ENCODE measurements around the gene CCDC197.

Gene CCDC197

DNA sequence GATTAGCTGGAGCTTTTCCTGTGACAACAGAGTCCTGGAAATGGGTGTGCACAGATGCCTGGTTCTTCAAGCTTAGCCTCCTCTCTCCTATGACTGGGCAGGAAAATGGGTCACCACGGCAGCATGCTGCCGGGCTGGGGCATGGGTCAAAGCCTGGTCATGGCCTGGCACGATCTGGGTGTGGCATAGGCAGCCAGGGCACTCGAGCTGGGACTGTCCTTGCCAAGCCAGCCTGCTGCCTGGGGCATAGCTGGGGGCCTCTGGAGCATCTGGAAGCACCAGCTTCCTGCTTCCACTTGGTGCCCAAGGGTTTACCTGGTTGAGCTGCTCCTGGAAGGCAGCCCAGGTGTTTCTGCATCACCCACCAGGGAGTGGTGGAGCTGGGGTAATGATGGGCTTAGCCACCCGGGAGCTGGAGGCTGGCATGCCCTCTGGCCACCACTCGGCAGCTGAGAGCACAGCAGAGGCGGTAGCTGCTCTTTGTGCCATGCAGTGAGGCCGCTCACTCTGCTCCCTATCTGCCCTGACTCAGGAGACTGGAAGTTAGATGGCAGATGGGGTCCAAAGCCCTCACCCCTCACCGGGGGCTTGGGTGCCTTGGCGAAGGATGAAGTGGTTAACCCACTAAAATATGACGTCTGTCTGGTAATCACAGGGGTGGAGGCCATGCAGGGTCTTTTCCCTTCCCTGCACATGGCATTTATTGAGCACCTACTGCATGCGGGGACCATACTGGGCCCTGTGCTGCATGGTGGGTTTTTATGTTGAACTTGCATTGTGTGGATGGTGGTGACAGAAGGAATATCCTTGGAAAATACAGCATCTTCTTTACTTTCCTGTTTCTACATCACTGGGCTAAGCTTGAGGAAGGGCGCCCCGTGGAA lies 30.7 kb downstream of the CCDC197 start:
- no peak for DNase-seq

DNA sequence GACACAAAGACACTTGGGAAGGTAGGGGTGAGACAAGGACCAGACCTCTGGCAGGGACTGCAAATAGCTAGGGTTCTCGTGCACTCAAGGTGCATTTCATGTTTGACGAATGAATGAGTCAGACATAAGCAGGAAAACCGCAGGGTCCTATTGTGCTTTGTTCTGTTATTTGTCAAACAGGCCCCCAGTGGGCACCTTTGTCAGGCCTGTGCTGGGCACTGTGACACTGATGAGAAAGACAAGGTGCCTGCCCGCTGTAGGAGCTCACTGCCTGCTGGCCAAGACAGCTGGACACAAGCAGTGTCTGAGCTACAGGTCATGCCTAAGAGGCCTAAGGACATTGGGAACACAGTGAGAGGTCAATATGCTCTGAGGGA lies 31.3 kb downstream of the CCDC197 start:
- no peak for DNase-seq

DNA sequence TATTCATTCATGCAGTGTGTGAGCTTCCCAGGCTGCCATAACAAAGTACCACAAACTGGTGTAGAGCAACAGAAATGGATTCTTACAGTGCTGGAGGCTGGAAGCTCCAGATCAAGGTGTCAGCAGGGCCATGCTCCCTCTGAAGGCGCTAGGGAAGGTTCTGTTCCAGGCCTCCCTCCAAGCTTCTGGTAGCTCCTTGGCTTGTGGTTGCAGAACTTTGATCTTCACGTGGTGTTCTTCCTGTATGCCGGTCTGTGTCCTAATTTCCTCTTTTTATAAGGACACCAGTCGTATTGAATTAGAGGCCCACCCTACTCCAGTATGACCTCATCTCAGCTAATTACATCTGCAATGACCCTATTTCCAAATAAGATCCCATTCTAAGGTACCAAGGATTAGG lies 32.2 kb downstream of the CCDC197 start:
- no peak for DNase-seq

DNA sequence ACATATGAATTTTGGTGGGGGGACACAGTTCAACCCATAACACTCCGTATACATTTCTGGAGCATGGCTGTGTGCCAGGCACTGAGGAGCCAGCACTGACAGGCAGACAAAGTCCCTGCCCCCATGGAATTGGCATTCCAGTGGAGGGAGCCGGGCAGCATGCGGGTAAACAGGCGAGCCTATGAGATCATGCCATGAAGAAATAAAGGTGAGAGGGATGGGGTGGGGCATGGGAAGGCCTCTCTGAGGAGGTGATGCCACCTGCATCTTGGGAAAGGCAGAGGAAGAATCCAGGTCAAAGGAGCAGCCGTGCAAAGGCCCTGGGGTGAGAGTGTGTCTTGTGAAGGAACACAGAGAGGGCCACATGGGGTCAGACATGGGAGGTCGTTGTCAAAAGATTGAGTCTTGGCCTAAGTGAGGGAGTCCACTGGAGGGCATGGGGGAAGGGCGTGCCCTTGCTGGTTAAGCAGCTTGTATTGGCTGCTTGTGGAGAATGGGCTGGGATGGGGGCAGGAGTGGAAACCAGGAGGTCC lies 32.6 kb downstream of the CCDC197 start:
- DNase-seq, result no peak

DNA sequence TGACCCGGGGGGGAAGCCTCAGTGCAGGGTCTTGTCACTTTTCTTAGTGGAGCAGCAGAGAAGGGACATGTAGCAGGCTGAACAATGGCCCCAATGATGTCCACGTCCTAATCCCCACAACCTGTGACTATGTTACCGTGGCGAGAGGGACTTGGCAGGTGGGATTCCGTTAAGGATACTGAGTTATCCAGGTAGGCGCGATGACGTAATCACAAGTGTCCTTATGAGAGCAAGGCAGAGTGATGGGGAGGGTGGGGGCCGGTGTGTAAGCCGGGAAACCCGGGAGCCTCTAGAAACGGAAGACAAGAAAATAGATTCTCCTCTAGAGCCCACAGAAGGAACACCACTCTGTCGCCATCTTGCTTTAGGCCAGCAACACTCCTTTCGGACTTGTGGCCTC lies 33.5 kb downstream of the CCDC197 start:
- DNase-seq, result no peak

DNA sequence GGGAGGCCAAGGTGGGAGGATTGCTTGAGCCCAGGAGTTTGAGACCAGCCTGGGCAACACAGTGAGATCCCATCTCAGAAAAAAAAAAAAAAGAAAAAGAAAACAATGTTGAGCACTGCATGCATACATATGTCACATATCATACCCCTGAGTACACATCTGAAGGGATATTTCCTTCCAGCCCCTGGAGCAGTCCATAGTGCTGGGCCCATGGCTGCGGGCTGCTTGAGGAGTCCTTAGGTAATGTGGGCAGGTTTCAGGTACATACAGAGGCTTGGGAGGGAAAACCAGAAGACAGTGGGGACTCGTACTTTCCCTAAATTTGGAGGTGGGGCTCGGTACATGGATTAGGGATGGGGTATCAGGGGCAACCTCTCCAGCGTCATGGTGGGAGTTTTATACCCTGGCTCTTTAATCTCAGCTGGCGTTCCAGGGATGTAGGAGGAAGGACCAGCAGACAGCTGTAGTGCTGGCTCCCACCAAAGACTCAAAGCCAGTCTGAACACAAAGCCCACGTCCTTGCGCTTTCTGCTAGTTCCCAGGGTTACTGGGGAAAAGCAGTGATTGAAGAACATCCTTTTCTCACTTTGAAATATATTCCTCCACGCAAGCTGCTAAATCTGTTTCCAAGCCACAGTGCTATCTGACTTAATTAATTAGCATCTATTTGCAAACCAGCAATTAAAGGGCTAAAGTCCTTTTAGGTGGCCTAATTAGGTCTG lies 34.2 kb downstream of the CCDC197 start:
- DNase-seq, result no peak

DNA sequence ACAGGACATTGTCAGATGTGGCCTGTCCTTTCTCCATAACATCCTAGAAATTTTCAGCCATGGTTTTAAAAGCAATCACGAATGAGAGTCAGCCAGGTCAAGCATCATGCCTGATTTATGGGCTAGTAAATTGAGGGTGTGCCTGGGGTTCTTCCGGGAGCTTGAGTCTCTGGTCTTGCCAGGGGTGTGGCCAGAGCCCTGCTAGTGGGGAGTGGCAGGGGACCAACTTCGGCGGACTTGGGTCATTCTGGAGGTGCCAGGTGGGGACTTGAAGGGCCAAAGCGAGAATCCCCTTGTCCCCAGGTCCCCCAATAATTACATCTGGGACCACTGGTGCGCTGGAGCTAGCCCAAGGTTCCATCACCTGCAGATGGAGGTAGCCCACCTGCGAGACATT lies 34.8 kb downstream of the CCDC197 start:
- no peak for DNase-seq

DNA sequence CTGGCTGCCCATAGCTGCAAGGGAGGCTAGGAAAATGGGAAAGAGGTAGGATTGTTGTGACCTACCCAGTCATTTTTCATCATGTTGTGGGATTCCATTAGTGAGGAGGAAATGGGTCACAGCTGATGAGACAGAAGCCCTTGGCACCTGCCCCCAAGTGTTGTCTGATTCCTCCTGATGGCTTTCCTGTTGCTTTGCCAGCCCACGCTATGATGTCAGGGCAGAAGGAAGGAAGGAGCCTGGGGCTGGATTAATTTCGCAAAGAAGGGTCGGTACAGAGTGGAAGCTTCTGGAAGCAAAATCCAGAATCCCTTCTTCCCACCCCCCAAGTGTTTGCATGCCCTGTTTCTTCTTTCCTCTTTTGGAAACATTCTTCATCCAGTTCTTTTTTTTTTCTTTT lies 37.8 kb downstream of the CCDC197 start:
- DNase-seq, result no peak

DNA sequence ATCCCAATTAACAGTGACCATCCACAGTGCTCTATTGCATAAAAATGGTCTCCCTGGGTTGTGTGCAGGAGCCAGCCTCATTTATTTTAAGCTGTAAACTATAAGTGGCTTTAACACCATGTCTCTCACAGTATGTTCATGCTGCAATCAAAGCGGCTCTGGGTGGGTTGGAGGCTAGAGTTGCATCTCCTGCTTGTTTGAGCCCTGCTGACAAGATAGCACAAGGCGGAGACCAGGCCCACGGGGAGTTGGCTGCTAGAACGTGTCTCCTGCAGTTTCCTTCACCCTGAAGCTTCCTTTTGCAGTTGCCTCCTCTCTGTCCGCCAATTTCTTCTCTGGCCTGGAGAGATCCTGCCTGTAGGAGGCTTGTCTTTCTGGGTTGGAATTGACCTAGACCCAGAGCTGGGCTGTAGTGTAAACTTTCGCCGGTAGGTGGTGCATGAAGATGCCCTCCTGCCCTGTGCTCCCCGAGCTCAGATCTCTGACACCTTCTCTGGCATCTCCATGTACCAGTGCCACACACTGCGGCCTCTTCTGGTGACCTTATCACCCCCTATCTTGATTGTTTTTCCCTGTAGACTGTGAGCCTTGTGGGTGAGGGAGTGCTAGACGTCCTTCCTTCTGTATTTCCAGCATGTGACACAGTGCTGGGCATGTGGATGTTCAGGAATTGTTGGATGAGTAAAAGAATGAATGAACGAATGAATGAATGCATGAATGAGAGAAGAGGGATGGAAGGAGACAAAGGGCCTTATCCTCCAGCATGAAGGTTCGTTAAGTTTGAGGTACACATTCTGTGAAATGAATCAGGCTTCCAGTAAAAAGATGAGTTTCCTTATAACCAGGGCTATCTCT lies 39.4 kb downstream of the CCDC197 start:
- DNase-seq, result no peak

DNA sequence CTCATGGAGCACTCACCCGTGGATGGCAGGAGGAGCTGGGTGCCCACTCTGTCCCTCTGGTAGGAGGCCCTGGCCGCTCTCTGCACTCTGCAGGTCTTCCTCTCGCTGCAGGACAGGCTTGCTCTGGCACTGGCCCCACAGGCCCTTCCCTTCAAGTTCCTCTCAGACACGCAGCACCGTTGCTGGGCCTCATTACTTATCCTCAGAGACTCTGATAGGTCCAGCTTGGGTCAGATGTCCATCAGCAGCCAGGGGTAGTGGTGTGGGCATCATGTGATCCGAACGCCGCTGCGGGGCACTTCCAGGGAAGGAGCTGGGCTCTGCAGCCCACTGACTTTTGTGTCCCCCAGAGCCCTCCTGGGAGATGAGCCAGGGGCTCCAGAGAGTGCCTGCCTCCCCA lies 40.9 kb downstream of the CCDC197 start:
- DNase-seq, result no peak

DNA sequence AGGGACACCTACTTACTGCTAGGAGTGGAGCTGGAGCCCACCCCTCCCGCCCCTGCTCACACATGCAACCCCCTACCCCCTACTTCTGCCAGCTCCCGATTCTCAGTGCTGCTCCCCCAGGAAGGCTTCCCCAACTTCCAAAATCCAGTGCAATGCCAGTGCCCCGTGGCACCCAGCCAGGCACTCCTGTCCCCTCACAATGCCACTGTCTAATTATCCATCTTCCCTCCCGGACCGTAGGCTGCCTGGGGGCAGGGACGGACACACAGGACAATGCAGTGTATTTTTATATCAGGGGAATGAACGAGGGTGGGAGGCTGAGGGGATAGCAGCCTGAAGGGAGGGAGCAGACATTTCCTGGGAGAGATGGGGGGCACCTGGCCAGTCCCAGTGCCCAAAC lies 41.4 kb downstream of the CCDC197 start:
- no peak for DNase-seq

DNA sequence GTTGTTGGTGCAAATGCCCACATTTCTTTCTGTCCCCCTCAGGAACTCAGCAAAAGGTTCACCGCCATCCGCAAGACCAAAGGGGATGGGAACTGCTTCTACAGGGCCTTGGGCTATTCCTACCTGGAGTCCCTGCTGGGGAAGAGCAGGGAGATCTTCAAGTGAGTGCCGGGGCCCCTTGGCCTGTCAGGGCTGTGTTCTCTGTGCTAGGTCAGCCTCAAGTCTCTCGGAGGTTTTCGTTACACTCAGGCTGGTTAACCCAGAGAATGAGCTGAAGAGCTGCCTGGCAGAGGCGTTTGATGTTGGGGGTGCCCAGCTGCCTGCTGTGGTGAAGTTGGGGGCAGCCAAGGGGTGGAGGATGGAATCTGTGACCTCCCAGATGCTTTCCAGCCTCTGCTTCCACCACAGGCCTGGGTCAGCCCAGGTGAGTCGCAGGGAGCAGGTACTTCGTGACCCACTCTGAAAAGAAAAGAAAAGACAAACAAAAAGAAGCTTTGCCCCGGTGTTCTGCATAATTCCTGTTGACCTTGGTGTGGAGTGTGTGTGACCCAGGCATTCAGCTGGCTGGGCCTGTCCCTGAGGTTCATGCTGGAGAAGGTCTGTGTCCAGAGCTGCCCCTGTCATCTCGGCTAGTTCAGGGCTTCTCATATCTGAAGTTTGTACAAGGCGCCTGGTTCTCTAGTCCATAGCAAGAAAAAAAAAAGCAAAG lies 42.0 kb downstream of the CCDC197 start:
- DNase-seq, result no peak

DNA sequence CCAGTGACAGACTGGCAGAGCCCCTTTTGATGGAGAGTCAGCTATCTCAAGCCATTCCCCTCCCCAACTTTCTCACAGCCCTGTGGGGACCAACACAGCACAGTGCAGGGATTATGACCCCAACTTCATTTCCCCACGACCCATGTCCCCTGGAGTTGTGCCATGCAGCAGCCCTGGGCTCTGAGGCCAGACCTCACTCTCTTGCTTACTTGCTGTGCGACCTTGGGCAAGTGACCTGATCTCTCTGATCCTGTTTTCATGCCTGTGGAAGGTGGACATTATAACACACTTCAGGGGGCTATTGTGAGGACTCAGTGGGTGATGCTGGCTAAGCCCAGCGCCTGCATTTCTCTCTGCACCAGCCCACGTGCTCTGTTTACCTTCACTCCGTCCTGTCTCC lies 43.1 kb downstream of the CCDC197 start:
- no peak for DNase-seq

DNA sequence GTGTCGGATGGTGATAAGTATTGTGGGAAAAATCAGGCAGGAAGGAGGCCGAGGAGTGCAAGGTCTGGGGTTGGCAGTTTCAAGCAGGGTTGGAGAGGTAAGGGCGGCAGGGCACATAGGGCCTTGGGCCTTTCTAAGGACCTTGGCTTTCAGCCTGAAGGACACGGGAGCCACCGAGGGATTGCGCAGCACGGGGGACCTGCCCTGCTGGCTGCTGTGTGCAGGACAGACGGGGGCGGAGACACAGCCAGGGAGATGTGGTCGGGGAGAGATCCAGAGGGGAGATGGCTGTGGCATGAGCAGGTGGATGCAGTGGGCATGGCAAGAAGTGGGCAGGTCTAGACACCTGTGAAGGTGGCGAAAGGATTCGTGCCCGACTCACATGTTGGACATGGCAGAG lies 43.7 kb downstream of the CCDC197 start:
- no peak for DNase-seq

DNA sequence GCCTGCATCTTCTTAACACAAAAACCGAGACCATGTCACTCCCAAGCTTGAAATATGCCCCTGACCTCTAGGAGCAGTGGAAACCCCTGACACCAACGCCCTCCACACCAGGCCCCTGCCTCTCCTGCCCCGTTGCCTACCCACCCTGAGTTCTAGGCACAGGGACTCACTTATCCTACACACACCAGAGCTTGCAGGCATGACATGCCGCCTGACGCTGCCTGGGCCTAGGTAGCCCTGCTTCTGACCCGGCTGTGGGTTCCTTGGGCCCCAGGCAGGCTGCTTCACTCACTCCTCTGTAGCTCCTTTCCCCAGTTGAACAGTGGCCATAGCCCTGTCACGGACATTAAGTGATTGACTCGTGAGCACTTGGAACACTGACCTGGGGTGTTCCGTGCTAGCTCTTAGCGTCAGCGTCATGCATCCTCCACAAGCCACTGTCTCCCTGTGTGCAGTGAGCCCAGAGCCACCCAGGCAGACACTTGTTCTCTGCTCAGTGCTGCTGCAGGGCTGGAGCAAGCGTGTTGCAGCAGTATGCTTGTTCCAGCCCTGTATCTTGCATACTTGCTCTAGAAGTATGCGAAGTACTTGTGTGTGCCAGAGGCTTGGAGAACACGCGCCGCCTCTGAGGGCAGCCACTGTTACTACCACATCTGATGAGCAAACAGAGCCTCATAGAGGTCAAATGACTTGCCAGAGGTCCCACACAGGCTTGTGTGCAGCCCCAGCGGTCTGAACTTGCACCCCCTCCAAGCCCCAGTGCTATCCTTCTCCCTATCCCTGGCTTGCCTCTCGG lies 44.6 kb downstream of the CCDC197 start:
- no peak for DNase-seq

DNA sequence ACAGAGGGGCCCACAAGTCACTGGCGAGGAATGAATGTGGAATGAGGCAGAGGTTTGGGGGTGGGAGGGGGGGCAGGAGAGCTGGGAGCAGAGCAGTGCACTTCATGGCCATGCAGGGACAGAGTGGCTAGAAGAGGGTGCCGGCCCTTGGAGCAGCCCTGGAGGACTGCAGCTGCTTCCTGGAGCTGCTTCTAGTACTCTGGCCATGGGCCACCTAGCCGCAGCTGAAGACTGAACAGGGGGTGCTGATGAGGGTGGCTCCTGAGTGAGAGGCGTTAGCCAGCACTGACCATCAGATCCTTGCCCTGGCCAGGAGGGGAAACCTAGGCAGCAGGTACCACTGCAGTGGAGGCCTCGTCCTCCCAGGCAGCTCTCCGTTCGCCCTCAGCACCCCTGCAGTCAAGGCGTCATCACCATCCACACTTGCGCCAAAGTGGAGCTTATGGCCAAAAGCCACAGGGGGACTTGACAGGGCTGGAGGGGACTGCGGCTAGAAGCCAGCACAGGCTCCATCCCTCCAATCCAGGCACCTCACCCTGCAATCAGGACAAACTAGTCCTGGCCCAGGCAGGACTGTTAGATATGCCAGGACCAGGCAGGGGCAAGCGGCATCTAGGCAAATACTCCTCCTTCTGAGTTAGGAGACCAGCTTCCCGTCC lies 45.5 kb downstream of the CCDC197 start:
- DNase-seq, result no peak

DNA sequence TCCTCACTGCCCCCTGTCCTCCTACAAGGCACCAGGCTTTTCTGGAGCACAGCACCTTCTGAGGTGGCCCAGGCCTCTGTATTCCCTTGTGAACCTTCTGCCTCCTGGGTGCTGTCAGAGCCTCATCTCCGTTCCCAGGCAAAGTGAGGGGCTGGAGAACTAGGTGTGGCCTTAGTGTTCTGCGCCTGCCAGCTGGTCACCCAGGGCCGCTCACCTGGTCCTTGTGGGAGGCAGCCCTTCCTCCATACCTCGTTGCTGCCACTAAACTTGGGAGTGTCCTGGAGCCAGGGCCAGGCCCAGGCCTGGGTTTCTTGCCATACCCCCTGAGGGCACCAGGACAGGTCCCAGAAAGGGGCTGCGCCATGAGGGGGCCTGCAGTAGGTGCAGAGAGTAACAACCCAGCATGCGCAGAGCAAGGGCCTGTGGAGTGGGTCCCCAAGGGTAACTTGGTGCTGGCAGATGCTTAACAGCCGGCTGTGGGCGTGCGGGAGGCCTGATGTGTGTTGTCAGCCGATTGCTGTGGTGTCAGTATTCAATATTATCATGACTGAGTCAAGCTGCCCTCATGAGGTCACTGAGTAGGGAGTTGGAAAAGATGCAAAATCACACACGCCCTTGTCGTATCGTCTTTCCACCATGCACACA lies 46.1 kb downstream of the CCDC197 start:
- DNase-seq, result no peak

DNA sequence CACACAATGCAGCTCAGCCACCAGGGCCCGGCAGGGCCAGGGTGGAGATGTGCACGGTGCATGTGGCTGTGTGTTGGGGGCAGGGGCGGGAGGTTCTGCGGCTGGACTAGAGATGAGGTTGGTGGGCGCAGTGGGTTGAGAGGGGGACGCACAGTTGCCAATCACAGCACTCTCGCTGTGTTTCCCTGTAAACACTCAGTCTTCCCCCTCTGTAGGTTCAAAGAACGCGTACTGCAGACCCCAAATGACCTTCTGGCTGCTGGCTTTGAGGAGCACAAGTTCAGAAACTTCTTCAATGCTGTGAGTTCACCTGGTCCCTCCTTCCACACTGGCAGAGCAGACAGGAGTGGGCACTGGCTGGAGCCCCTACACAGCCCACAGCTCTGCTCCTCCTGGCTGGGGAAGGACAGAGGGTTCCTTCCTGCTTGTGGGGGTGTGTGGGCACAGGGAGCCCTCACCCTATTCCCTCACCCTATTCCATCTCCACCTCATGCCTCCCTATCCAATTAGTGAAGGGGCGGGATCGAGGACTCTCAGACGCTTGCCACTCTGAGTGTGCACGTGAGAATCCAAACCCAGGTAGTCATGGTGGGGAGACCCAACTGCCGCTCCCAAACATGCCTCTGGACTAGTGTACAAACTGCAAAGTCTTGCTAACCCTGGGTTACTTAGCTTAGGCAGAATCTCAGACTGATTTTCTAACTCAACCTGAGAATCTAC lies 46.8 kb downstream of the CCDC197 start:
- DNase-seq, result no peak

DNA sequence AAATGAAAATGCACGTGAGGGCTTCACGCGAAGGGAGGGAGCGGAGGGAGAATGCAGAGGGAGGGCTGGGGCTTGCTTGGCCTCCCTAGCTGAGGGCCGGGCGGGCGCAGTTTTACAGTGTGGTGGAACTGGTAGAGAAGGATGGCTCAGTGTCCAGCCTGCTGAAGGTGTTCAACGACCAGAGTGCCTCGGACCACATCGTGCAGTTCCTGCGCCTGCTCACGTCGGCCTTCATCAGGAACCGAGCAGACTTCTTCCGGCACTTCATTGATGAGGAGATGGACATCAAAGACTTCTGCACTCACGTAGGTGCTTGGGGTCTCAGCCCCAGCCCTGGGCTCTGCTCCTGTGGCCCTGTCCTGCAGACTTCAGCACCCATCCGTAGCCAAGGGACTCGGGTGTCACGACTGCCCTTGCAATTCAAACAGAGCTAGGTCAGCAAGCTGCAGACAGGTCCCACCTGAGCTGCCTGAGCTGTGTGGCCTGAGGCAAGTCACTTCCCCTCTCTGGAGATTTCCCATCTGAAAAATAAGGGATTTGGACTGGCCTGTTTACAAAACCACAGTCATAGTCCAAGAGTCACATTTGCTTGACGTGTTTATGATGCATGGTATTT lies 47.5 kb downstream of the CCDC197 start:
- no peak for DNase-seq

DNA sequence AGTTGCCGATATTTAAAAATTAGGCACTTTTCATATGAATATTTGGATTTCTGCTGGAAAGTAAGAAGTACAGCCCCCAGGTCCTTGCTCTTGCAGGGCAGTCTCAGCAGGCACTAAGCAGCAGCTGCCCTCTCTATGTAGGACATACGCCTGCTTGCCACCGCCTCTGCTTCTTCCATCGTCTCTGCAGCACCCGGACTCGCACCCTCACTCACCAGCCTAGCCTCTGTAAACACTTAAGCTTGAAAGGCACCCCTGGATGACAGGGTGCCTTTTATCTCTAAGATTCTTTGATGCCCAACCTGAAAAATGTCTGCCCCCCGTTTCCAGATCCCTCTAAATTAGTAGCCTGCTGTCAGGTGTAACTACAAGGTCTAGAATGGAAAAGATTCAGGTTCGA lies 48.0 kb downstream of the CCDC197 start:
- DNase-seq, result no peak
